ENCODE measurements around the gene ABCC1. TPM values are rescaled to one million over a fixed set of nuclear protein-coding genes. Genes with fewer than 3 reads are reported as not detected.

Gene ABCC1
- total and polyA plus RNA-seq, 2 donors (not counting 1 experiment from before 2014, with no cell fraction given): 54.1 to 178 TPM

DNA sequence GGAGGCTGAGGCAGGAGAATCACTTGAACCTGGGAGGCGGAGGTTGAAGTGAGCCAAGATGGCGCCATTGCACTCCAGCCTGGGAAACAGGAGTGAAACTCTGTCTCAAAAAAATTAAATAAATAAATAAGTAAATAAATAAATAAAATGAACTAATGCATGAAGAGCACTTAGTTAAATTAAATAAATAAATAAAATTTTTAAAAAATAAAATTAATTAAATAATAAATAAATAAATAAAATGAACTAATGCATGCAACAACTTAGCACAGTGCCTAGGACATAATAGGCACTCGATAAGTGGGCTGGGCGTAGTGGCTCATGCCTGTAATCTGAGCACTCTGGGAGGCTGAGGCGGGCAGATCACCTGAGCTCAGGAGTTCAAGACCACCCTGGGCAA, 45.5 kb upstream of the ABCC1 start:
- Histone ChIP-seq H3K4me1 (ENCODE audit: control insufficient read depth, extremely low read depth, insufficient read depth, low read length) (peaks cover 2% of the 10 kb centered on the region), H3K4me3 (replicated peaks in 1 of 4; ENCODE audit: control extremely low read depth in 1 of 4, insufficient read depth in 1 of 4, low read depth in 3 of 4, low read length in 4 of 4) (no peak overlapping the region), H3K27ac (ENCODE audit: insufficient read depth, low read length) (no peak overlapping the region), H3K27me3 (ENCODE audit: control insufficient read depth, insufficient read depth, low read length) (no peaks in the 10 kb centered on the region), H3K4me2 (ENCODE audit: extremely low read depth, insufficient read depth, low read length) (no peak overlapping the region), H3K9ac (ENCODE audit: insufficient read depth, low read length) (no peak overlapping the region), H4K20me1 (ENCODE audit: control insufficient read depth, extremely low read depth, insufficient read depth, low read length) (no peaks in the 10 kb centered on the region), H3K79me2 (ENCODE audit: control insufficient read depth, insufficient read depth, low read length) (no peaks in the 10 kb centered on the region), H3K9me3 (ENCODE audit: control insufficient read depth, insufficient read depth, low read depth, low read length) (no peaks in the 10 kb centered on the region), H3K36me3 (ENCODE audit: control insufficient read depth, insufficient read depth, low read length) (no peaks in the 10 kb centered on the region), H2AFZ (ENCODE audit: low read length) (no peak overlapping the region)
- TF ChIP-seq, protein P1, sequence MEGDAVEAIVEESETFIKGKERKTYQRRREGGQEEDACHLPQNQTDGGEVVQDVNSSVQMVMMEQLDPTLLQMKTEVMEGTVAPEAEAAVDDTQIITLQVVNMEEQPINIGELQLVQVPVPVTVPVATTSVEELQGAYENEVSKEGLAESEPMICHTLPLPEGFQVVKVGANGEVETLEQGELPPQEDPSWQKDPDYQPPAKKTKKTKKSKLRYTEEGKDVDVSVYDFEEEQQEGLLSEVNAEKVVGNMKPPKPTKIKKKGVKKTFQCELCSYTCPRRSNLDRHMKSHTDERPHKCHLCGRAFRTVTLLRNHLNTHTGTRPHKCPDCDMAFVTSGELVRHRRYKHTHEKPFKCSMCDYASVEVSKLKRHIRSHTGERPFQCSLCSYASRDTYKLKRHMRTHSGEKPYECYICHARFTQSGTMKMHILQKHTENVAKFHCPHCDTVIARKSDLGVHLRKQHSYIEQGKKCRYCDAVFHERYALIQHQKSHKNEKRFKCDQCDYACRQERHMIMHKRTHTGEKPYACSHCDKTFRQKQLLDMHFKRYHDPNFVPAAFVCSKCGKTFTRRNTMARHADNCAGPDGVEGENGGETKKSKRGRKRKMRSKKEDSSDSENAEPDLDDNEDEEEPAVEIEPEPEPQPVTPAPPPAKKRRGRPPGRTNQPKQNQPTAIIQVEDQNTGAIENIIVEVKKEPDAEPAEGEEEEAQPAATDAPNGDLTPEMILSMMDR (conservative IDR thresholded peaks at IDR 0.05 in 1 of 2, IDR thresholded peaks at IDR 0.05 in 1 of 2; ENCODE audit: low read depth in 1 of 2, low read length in 2 of 2): no peak
- TF ChIP-seq EZH2 (IDR thresholded peaks at IDR 0.05; ENCODE audit: low read length, missing control alignments): no peak
- DNase-seq (ENCODE audit: low read depth in 2 of 2): no peak

GRCh38 chr16:15906439-15906838, 43.0 kb upstream of the ABCC1 start:
- H3K27ac ChIP-seq (ENCODE audit: insufficient read depth, low read length): no peak overlapping the region
- TF ChIP-seq EZH2 (IDR thresholded peaks at IDR 0.05; ENCODE audit: low read length, missing control alignments): no peak
- TF ChIP-seq, protein P1 (conservative IDR thresholded peaks at IDR 0.05 in 1 of 2, IDR thresholded peaks at IDR 0.05 in 1 of 2; ENCODE audit: low read depth in 1 of 2, low read length in 2 of 2): no peak
- no peaks in the 10 kb centered on the region for H4K20me1 ChIP-seq (ENCODE audit: control insufficient read depth, extremely low read depth, insufficient read depth, low read length)
- H3K27me3 ChIP-seq (ENCODE audit: control insufficient read depth, insufficient read depth, low read length): no peaks in the 10 kb centered on the region
- H3K4me2 ChIP-seq (ENCODE audit: extremely low read depth, insufficient read depth, low read length): no peak overlapping the region
- no peak overlapping the region for H3K4me3 ChIP-seq (replicated peaks in 1 of 4; ENCODE audit: control extremely low read depth in 1 of 4, insufficient read depth in 1 of 4, low read depth in 3 of 4, low read length in 4 of 4)
- no peak overlapping the region for H2AFZ ChIP-seq (ENCODE audit: low read length)
- no peaks in the 10 kb centered on the region for H3K4me1 ChIP-seq (ENCODE audit: control insufficient read depth, extremely low read depth, insufficient read depth, low read length)
- DNase-seq (ENCODE audit: low read depth in 2 of 2): no peak
- H3K9ac ChIP-seq (ENCODE audit: insufficient read depth, low read length): no peak overlapping the region
- H3K9me3 ChIP-seq (ENCODE audit: control insufficient read depth, insufficient read depth, low read depth, low read length): no peaks in the 10 kb centered on the region
- no peaks in the 10 kb centered on the region for H3K36me3 ChIP-seq (ENCODE audit: control insufficient read depth, insufficient read depth, low read length)
- H3K79me2 ChIP-seq (ENCODE audit: control insufficient read depth, insufficient read depth, low read length): no peaks in the 10 kb centered on the region

- Histone ChIP-seq H4K20me1 (ENCODE audit: control insufficient read depth, extremely low read depth, insufficient read depth, low read length) (no peaks in the 10 kb centered on the region), H2AFZ (ENCODE audit: low read length) (no peak overlapping the region), H3K27me3 (ENCODE audit: control insufficient read depth, insufficient read depth, low read length) (no peaks in the 10 kb centered on the region), H3K4me3 (replicated peaks in 1 of 4; ENCODE audit: control extremely low read depth in 1 of 4, insufficient read depth in 1 of 4, low read depth in 3 of 4, low read length in 4 of 4) (no peak overlapping the region), H3K27ac (ENCODE audit: insufficient read depth, low read length) (no peak overlapping the region), H3K9ac (ENCODE audit: insufficient read depth, low read length) (no peak overlapping the region), H3K79me2 (ENCODE audit: control insufficient read depth, insufficient read depth, low read length) (no peaks in the 10 kb centered on the region), H3K4me1 (ENCODE audit: control insufficient read depth, extremely low read depth, insufficient read depth, low read length) (no peaks in the 10 kb centered on the region), H3K9me3 (ENCODE audit: control insufficient read depth, insufficient read depth, low read depth, low read length) (no peaks in the 10 kb centered on the region), H3K36me3 (ENCODE audit: control insufficient read depth, insufficient read depth, low read length) (no peaks in the 10 kb centered on the region), H3K4me2 (ENCODE audit: extremely low read depth, insufficient read depth, low read length) (no peak overlapping the region)
- DNase-seq (ENCODE audit: low read depth in 2 of 2): peak in 1 of 2 donors; percentile 30
- no peak for TF ChIP-seq EZH2 (IDR thresholded peaks at IDR 0.05; ENCODE audit: low read length, missing control alignments)
- TF ChIP-seq, protein P1 (conservative IDR thresholded peaks at IDR 0.05 in 1 of 2, IDR thresholded peaks at IDR 0.05 in 1 of 2; ENCODE audit: low read depth in 1 of 2, low read length in 2 of 2): no peak
Measured at GRCh38 chr16:15907863-15908478, 41.4 kb upstream of the ABCC1 start.
